Measurements from ENCODE around the gene NCKAP5.
"Not testable (repeated sequence)": the region's sequence is repeated elsewhere in the genome, so short reads cannot be mapped to it uniquely, and the experiment has no call there.

The NCKAP5 gene

DNA sequence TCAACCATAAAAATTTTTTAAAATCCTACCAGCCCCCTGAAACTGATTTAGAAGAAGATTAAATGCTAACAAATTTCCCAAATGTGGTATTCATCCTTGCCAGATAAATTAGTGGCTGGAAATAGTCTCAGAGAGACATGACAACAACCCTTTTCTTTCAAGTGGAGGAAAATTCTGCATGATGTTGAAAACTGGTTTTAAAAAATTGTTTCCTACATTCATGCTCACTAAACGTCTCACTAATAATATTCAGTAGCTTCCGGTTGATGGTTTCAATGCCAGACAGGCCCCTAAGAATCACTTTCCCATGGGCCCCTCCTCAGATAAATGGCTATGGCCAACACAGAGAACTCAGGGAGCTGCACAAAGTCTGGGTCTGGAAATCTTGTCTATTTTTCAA lies 43.2 kb downstream of the NCKAP5 start:
- DNase-seq (ENCODE audit: low read depth in 1 of 2, low spot score in 1 of 2): no peak

DNA sequence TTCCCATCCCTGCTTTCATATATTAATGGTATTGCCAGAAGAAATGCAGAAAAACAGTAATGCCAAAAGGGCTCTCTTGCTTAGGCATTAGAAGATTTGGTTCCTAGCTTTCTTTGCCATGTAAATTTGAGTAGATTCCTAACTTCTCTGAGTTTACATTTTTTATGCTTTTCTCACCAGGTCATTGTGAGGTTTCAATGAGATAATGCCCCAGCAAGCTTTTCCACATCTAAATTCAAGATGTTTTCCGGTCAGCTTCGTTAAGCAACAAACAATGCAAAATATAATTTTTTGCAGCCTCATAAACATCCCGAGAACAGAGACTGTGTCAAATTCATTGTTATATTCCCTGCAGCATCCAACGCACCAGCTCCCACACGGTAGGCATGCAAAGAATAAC lies 44.9 kb downstream of the NCKAP5 start:
- no peak for DNase-seq (ENCODE audit: low read depth in 1 of 2, low spot score in 1 of 2)

DNA sequence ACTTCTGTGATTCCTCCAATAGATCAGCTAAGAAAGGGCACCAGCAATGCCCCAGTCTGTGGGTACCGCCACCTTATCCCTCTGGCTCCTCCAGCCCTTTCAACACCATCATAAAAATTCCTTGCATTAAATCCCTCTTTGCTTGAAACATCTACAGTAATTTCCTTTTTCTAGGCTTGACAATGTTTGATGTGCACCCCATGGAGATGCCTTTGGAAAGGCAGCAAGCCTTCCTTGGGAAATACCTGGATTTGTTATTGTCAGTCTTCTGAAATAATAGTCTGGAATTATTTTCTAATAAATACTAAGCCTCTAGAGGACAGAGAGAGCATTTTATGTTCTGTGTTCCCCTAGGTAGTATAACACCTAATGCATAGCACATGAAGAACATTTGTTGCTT lies 46.1 kb downstream of the NCKAP5 start:
- no peak for DNase-seq (ENCODE audit: low read depth in 1 of 2, low spot score in 1 of 2)

DNA sequence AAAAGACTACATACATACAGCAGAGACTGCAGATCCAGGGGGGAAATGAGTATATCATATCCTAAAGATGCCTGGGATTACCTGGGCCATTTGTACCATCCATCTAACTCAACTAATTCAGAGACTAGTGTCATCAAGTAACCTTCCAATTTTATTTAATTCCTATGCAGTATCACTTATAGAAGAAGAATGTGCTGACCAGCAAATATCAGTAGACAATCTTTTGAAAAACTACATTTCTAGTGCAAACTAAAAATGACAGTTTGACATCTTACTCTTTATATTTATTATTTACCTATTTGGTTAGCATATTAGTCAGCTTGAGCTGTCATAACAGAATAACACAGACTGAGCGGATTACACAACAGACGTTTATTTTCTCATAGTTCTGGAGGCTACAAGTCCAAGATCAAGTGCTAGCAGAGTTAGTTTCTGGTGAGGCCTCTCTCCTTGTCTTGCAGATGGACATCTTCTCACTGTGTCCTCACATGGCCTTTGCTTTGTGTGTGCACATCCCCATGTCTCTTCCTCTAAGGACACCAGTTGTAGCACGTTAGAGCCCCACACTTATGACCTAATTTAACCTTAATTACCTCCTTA lies 47.0 kb downstream of the NCKAP5 start:
- DNase-seq (ENCODE audit: low read depth in 1 of 2, low spot score in 1 of 2): no peak

DNA sequence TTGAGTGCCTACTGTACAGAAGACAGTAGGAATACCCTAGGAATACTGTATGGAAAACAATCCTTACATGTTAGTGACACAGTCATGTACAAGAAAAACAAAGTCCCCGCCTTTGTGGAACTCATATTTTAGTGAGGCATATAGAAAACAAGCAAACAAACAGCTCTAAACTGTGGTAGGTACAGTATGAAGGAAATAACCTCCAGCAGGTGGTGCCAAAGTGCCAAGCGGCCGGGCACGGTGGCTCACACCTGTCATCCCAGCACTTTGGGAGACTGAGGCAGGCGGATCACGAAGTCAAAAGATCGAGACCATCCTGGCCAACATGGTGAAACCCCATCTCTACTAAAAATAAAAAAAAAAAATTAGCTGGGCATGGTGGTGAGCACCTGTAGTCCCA lies 48.6 kb downstream of the NCKAP5 start:
- DNase-seq (ENCODE audit: low read depth in 1 of 2, low spot score in 1 of 2): not testable (repeated sequence)

DNA sequence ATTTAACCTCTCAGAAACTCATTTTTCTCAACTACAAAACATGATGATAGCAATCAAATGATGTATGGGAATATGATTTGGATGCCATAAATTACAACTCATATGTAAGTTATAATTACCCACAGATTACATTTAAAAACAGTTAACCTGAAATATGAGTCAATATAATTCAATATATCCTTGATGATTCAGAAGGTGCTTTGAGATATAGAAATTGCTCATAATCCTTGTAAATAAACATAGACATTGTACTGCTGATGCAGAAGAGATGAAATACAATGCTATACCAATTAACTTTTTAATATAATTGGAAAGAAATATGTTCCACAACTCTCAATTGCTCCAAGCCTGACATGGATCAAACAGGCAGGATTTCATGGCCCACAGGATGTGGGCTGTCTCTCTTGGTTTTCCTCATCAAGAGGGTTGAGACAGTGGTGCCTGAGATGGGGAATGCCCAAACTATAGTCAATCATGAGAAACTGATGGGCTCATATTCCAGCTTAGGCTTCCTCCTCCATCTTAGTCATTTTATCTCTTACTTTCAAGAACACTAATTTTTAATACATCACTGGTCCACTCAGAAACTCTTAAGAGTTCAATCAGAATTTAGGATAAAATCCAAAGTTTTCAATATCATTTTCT lies 49.4 kb downstream of the NCKAP5 start:
- no peak for DNase-seq (ENCODE audit: low read depth in 1 of 2, low spot score in 1 of 2)

DNA sequence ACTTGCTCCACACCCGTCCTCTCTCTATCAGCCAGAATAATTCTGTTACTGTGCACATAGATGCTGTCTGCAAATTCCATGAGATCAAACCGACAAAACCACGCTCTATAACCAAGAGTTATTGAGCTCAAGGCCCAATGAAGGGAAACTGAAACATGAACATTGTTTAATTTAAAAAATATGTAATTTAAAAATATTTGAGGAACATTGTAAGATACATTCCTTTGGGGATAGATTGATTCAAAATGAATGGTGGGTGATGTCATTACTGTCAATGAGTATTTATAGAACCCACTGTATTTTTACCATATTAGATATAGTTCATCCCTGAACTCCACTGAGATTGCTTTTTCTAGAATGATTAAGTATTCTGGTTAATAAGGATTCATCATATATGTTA lies 50.4 kb downstream of the NCKAP5 start:
- DNase-seq (ENCODE audit: low read depth in 1 of 2, low spot score in 1 of 2): no peak

DNA sequence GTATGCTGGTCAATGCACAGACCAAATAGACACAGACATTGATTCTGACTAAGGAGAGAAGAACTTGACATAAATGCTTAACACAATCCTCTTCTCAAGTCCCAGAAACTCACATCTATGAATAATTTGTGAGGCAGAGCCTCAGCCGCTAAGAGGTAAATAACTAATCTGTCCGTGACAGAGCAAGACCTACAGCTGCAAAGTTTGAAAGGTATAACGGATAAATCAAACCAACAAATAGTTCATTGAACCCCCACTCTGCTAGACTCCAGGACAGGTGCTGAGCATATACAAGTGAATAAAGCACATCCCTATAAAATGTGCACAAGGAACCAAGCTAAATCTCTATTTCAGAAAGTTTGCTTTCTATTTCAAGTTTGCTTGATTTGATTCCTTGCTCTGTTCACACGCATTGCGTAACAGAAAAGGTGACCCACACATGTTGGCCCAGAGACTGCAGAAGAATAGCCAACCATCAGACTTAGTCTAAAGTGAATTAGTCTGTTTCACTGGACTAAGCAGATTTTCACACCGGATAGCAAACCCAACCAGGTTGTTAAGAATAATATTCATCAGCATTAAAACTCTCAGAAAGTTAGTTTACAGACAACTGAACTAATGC lies 51.7 kb downstream of the NCKAP5 start:
- no peak for DNase-seq (ENCODE audit: low read depth in 1 of 2, low spot score in 1 of 2)

DNA sequence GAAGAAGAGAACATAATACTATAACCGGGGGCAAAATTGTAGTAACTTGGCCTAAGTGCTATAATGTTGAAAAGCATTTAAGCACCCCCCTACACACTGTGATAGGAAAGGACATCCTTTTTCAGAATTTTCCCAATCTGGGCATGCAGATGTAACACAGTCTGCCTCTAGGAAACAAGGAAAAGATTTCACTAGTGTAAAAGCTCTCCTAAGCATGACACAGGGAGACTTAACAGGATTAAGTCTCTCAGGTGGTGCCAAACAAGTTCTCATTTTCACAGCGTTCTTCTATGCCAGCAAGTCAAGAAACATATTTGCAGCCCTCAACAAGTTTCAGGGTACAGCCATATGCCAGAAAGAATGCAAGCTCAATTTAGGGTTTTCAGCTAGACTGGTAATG lies 53.0 kb downstream of the NCKAP5 start:
- DNase-seq (ENCODE audit: low read depth in 1 of 2, low spot score in 1 of 2): no peak

DNA sequence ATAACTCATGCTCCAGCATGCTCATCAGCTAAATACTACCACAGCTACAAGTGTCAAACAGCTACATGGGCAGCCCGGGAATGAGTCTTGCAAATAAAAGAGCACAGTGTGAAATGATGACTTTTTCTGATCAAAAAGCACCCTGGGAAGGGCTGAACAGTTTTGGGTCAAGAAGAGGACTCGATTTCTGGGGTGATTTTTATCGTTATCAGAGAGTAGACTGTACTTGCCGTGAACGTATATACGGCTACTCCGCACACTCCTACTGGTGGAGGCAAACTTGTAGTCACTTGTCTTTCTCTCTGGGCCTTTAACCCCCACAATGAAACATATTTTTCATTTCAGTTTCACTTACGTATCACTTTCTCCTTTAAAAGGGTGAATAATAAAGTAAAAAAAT lies 54.4 kb downstream of the NCKAP5 start:
- no peak for DNase-seq (ENCODE audit: low read depth in 1 of 2, low spot score in 1 of 2)

DNA sequence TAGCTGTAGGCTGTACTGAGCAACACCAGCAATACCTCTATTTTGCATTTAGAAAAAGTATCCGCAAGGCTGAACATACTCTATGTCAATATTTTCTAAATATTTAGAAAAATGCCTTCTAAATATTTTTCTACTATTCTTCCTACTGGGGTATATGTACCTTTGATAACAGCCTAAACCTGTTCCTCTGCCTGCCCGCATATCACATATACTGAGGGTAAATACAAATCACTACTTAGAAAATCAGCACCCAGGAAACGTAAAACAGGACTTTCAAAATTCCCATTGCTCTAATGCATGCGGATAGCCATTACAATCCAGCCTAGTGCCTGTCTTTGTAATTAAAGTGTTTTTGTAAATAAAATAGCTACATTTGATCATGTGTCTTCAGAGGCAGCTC lies 56.1 kb downstream of the NCKAP5 start:
- DNase-seq (ENCODE audit: low read depth in 1 of 2, low spot score in 1 of 2): no peak

DNA sequence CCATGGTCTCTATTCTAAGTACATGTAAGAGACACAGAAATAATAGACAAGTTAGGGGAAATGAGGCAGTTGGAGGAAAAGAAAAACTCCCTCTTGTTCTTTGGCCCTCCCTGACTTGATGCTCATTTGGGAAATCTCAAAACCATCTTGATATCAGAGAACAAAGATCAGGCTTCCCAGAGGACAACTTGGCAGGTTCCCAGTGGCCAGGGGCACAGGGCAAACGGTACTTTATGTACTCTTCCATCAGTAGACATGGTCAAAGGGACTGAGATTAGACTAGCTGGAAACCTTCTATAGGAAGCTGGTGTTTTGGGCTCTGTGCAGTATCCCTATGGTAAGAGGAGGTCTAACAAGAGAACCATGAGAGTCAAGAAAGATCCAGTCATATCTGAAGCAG lies 56.6 kb downstream of the NCKAP5 start:
- DNase-seq (ENCODE audit: low read depth in 1 of 2, low spot score in 1 of 2): no peak

DNA sequence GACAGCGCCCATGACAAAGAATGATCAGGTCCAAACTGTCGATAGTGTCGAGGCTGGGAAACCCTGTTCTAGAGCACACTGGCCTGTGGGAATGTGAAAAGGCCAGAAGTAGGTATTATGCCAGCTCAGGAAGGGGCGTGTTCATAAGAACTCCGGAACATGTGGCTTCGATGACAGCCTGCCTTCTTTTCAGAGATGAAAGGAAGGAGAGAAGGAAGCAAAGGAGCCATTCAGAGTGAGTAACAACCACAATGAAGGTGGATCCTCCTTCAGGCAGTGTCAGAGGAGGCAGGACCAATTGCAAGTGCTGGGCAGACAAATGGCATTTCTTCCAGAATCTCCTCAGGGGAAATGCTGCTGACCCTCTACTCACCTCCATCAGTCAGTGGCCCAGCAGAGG lies 58.5 kb downstream of the NCKAP5 start:
- no peak for DNase-seq (ENCODE audit: low read depth in 1 of 2, low spot score in 1 of 2)

DNA sequence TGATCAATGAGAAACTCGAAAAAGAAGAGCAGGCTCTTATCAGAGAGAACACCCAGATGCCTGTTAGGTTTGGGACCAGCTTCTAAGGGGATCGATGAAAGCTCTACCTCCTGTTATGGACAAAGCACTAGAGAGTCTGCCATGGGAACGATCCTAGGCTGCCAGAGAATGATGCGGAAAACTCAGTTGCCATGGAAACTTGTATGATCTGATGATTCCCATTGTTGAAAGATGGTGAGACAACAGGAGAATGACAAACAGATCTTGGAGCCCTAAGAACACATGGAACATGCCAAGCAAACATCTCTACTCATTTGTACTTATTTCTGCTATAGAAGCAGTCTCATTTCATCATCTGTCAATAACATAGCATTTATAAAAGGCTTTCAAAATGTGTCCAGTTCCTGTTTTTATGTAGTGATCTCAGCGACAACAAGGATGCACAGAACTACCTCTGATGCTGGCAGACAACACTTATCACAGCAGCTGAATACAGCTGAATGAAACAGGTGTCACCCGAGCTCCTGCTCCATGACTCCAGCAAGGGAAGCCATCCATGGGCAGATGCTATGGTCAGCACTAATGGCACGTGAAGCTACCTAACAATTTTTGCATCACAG lies 59.6 kb downstream of the NCKAP5 start:
- no peak for DNase-seq (ENCODE audit: low read depth in 1 of 2, low spot score in 1 of 2)

DNA sequence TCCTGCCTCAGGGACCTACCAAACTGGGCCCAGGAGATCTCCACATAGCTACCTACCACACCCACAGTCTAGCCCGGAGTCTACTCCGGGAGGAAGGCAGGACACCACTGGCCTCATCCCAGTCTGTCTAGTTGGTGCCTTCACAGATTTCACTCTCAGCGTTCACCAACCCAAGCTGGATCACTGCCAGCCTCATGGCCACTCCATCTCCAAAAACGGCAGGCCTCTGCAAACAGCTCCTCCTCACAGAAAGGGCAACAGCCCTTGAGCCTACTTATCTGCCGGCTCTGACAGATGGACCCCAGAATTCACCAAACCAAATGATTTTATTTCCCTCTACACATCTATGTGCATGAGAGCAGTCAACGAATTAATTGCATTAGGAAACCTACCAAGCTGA lies 61.3 kb downstream of the NCKAP5 start:
- DNase-seq (ENCODE audit: low read depth in 1 of 2, low spot score in 1 of 2): no peak

DNA sequence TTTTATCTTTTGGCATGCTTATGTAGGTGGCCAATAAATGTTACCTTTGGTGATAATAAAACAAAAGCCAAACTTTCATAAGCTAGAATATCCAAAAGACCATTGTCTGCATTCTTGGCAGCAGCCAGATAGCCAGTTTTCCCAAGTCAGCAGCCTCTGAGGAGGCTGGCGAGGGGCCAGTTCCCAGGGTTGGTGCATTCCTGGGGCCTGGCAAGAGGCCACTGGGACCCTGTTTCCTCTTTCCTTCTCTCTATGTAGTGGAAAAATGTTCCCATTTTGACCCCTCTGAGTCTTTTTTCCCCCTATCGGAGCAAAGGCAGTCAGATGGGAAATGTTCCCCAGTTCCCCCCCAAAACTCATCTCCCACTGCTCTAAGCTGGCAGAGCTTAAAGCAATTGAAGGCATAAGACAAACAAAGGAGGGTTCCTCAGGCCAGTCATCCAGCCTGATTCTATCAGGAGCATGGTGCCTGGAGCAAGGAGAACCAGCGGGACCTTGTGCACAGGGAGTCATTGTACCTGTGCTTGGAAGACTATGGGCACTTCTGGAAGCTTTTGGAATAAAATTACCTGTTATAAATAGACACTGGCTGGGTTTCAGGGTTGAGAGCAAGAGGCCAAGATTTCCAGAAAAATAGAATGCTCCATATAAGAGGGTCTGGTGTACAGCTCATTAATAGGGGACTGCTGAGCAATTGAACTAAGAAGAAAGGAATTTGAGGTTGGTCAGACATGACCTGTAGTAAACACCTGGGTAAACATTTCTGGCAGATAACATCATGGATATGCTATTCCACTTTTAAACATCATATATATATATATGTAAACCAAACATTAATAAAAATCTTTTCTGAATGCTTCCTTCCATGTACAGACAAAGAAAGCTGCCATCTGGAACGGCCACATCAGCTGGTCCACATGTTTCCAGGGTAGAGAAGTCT lies 63.4 kb downstream of the NCKAP5 start:
- no peak for DNase-seq (ENCODE audit: low read depth in 1 of 2, low spot score in 1 of 2)

DNA sequence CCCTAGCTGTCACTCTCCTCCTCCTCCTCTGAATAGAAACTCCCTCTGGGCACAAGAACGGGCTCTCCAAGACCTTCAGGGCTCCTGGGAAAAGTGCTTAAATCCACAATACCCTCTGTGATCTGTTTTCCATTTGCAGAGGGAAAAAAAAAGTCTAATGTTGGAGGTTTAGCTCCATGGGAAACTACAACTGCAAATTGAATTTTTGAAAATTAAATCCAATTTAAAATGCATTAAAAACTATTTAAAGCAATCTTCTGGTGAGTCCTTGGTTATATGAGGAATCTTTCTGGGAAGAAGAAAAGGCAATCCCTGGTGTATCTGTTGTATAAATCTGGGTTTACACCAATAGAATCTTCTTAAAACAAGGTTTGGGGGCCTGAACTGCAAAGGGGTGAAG lies 64.3 kb downstream of the NCKAP5 start:
- DNase-seq (ENCODE audit: low read depth in 1 of 2, low spot score in 1 of 2): no peak

DNA sequence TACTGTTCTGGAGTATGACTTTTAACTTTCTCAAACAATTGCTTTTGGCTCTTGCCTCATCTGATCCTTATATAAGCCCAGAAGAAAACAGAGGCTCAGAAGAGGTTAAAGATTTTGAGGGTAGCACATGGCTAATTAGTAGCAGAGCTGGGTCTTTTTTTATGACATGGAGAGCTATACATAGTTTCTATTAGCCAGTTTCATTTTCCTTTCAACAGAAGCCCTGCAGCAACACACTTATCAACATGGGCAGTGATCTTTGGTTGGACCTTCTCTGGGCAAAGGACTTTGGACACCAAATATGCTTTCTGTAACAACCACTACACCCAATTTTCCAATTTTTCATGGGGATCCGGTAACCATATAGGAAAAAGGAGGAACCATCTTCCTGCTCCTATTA lies 64.9 kb downstream of the NCKAP5 start:
- DNase-seq (ENCODE audit: low read depth in 1 of 2, low spot score in 1 of 2): no peak

DNA sequence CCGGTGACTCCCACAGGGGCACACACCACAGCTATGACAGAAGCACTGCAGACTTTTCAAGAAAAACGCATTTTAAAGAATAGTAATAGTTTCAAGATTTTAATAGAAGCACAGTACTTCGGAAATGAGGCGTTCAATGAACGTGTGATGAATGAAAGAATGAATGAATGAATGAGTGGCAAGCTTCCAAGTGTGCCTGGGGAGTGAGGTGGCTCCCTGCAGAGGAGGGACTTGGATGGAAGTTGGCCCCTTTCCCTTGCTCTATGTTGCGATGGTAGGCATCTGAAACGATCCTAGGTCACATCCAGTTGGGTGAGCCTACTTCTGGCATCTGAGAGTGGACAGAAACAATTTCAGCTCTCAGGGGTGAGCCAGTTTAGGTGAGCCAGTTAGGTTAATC lies 65.6 kb downstream of the NCKAP5 start:
- DNase-seq (ENCODE audit: low read depth in 1 of 2, low spot score in 1 of 2): no peak

DNA sequence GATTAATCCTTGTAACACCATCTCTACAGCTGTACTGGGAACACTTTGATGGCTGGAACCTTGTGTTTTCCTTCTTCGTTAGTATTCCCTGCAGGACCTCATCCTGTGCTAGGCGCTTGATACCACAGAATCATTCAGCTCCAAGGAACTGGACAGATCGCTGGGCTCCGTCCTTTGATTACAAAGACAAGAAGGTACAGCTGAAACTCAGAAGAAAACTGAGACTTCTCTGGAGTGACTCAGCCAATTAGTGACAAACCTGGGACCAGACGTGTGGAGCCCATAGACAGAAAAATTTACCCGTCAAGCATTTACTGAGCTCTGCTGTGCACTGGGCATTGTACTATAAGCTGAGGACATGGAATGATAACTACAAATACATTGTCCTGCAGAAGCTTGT lies 67.3 kb downstream of the NCKAP5 start:
- no peak for DNase-seq (ENCODE audit: low read depth in 1 of 2, low spot score in 1 of 2)

All from activated CD4-positive, alpha-beta T cell treated with anti-CD3 and anti-CD28 coated beads, Interleukin-2, amount 50 U/mL, for 24 hours (primary cell).